ENCODE measurements around the gene PYDC1.

- TF ChIP-seq EZH2 (IDR thresholded peaks at IDR 0.05; ENCODE audit: borderline replicate concordance, low read depth, low read length, poor library complexity, severe bottlenecking) = no peak
- no peak for TF ChIP-seq CTCF (conservative IDR thresholded peaks at IDR 0.05; ENCODE audit: low read depth, low read length)
Measured at GRCh38 chr16:31213877-31214707, 2.8 kb downstream of the PYDC1 start, which contains the start of gene TRIM72.

Measured in A673 (cell line).